ENCODE data around the gene SLC2A4RG.

DNA sequence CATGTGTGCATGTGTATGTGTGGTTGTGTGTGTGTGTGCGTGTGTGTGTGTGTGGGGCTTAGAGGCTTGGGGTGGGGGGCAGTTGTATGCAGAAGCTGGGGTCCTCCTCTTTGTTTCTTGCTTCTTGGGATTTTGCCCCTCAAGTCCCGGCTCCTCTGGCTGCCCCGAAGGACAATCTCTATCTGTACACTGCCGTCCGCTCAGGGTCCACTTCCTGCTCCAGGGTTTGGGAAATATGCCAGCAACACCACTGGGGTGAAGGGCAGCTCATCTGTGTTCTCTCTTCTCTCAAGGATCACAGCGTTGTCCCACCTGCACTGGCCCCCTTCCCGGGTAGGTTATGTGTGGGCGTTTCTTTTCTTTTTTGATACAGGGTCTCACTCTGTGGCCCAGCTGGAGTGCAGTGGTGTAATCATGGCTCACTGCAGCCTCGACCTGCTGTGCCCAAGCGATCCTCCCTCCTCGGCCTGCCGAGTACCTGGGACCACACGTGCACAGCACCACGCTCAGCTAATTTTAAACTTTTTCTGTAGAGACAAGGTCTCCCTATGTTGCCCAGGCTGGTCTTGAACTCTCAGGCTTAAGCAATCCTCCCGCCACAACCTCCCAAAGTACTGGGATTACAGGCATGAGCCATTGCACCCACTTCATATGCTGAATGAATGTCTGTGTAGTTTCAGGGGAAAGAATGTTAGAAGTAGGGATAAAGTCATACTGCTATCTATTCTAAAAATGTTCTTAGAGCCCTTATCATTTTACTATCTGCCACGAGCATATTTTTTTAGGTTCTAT lies 25.7 kb downstream of the SLC2A4RG start:
- TF ChIP-seq, protein P1, sequence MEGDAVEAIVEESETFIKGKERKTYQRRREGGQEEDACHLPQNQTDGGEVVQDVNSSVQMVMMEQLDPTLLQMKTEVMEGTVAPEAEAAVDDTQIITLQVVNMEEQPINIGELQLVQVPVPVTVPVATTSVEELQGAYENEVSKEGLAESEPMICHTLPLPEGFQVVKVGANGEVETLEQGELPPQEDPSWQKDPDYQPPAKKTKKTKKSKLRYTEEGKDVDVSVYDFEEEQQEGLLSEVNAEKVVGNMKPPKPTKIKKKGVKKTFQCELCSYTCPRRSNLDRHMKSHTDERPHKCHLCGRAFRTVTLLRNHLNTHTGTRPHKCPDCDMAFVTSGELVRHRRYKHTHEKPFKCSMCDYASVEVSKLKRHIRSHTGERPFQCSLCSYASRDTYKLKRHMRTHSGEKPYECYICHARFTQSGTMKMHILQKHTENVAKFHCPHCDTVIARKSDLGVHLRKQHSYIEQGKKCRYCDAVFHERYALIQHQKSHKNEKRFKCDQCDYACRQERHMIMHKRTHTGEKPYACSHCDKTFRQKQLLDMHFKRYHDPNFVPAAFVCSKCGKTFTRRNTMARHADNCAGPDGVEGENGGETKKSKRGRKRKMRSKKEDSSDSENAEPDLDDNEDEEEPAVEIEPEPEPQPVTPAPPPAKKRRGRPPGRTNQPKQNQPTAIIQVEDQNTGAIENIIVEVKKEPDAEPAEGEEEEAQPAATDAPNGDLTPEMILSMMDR (IDR thresholded peaks at IDR 0.05): no peak
- TF ChIP-seq POLR2A (IDR thresholded peaks at IDR 0.05; ENCODE audit: low read depth) (no peak), EP300 (IDR thresholded peaks at IDR 0.05) (no peak), POLR2AphosphoS5 (IDR thresholded peaks at IDR 0.05) (no peak)
